GM06990 (cell line): ENCODE results near the gene CEP83.
"Not testable (repeated sequence)": the region's sequence is repeated elsewhere in the genome, so short reads cannot be mapped to it uniquely, and the experiment has no call there.

Source experiments
- DNase-seq: peaks from one replicate; pipeline ENCODE4 v3.0.0-alpha.2; 2011; ENCODE audit not compliant: insufficient read length; ENCODE audit errors: extremely low read depth
- H3K27me3 ChIP-seq: replicated peaks from 2 replicates; pipeline ENCODE4 v1.6.0; 2011; ENCODE audit warnings: low read length; ENCODE audit not compliant: control insufficient read depth, insufficient read depth
- H3K36me3 ChIP-seq: 2 replicates; pipeline ENCODE4 v1.5.1; 2011; ENCODE audit warnings: low read length; ENCODE audit not compliant: control insufficient read depth, insufficient read depth
- H3K4me3 ChIP-seq: replicated peaks from 2 replicates; pipeline ENCODE4 v1.5.1; 2011; ENCODE audit warnings: low read depth, mild to moderate bottlenecking, control low read depth, low read length
- CTCF ChIP-seq: IDR thresholded peaks from 2 replicates; pipeline ENCODE4 v1.5.1; 2011; ENCODE audit warnings: low read length, control low read depth, mild to moderate bottlenecking, inconsistent platforms; ENCODE audit not compliant: insufficient read depth, poor library complexity, severe bottlenecking

The CEP83 gene

GRCh38 chr12:94326234-94326633, 133.4 kb downstream of the CEP83 start:
- TF ChIP-seq CTCF, result no peak
- H3K4me3 ChIP-seq, result no peak overlapping the region
- DNase-seq, result no peak
- peaks cover 13% of the 10 kb centered on the region for H3K36me3 ChIP-seq
- no peaks in the 10 kb centered on the region for H3K27me3 ChIP-seq

- no peak for TF ChIP-seq CTCF
- H3K36me3 ChIP-seq, result peaks cover 13% of the 10 kb centered on the region
- no peak for DNase-seq
- no peak overlapping the region for H3K4me3 ChIP-seq
- no peaks in the 10 kb centered on the region for H3K27me3 ChIP-seq
These were observed 137.3 kb downstream of the CEP83 start for GRCh38 chr12:94322346-94322745.

- Histone ChIP-seq H3K27me3 (no peaks in the 10 kb centered on the region), H3K36me3 (peaks cover 13% of the 10 kb centered on the region), H3K4me3 (no peak overlapping the region)
- no peak for DNase-seq
- no peak for TF ChIP-seq CTCF
These were observed 139.6 kb downstream of the CEP83 start for GRCh38 chr12:94320109-94320508.

- Histone ChIP-seq H3K4me3 (no peak overlapping the region), H3K27me3 (no peaks in the 10 kb centered on the region), H3K36me3 (peaks cover 9% of the 10 kb centered on the region)
- peak; percentile 9 for DNase-seq
- TF ChIP-seq CTCF, result no peak
These were observed 141.5 kb downstream of the CEP83 start for GRCh38 chr12:94318181-94318580.

GRCh38 chr12:94316600-94316999, 143.1 kb downstream of the CEP83 start:
- not testable (repeated sequence) for H3K27me3 ChIP-seq, H3K4me3 ChIP-seq, H3K36me3 ChIP-seq, DNase-seq

GRCh38 chr12:94312378-94312777, 147.3 kb downstream of the CEP83 start:
- DNase-seq, result no peak

More at GRCh38 chr12:94312378-94312777, 147.3 kb downstream of the CEP83 start:
- H3K27me3 ChIP-seq, result no peaks in the 10 kb centered on the region
- no peak for TF ChIP-seq CTCF
- peaks cover 2% of the 10 kb centered on the region for H3K36me3 ChIP-seq
- no peak overlapping the region for H3K4me3 ChIP-seq
